Measurements from ENCODE around the gene P2RX6. TPM values are rescaled to one million over a fixed set of nuclear protein-coding genes. Genes with fewer than 3 reads are reported as not detected.

P2RX6 gene
- polyA plus RNA-seq, 1 of the 3 experiments (the other 2 are of a cell fraction): 7.1 TPM

- Histone ChIP-seq H3K4me1 (ENCODE audit: control insufficient read depth in 1 of 2, insufficient read depth in 2 of 2, low read depth in 1 of 2, low read length in 1 of 2) (no peaks in the 10 kb centered on the region), H3K36me3 (replicated peaks in 1 of 2; ENCODE audit: control insufficient read depth in 1 of 2, insufficient read depth in 2 of 2, low read length in 1 of 2) (peaks cover 11 to 60% of the 10 kb centered on the region in 2 experiments), H3K27ac (ENCODE audit: low read depth in 2 of 2, low read length in 1 of 2) (no peak overlapping the region), H3K9me3 (no peaks in the 10 kb centered on the region), H3K4me3 (ENCODE audit: low read depth in 2 of 2, low read length in 1 of 2) (no peak overlapping the region), H3K79me2 (ENCODE audit: insufficient read depth) (no peaks in the 10 kb centered on the region), H3K27me3 (ENCODE audit: insufficient read depth) (no peaks in the 10 kb centered on the region), H3K4me2 (no peak overlapping the region), H2AFZ (ENCODE audit: low read depth) (no peak overlapping the region), H3K9ac (no peak overlapping the region), H3K9me2 (no peaks in the 10 kb centered on the region), H4K20me1 (ENCODE audit: insufficient read depth) (no peaks in the 10 kb centered on the region), H3F3A (replicated peaks; ENCODE audit: insufficient read depth) (no peaks in the 10 kb centered on the region)
- 96% methylated on average over 12 of the region's 24 CpGs for WGBS (ENCODE audit: low lambda C conversion rate)
- ChIA-PET POLR2A (interaction anchor here (1.1 to 2.6 kb wide), 2 partner anchors 8 to 105 kb away, joined by 3 to 18 read pairs; no protein-coding TSS in a partner anchor), CTCF (interaction anchor here (0.6 to 1.3 kb wide), 2 partner anchors 9 to 110 kb away, joined by 3 to 7 read pairs; partner anchors contain the start of gene LZTR1)
- no peak for DNase-seq
- TF ChIP-seq RAD21 (IDR thresholded peaks at IDR 0.05; ENCODE audit: low read length) (no peak), USF1 (IDR thresholded peaks at IDR 0.05; ENCODE audit: borderline replicate concordance, low read depth) (no peak), YY1 (IDR thresholded peaks at IDR 0.05; ENCODE audit: low read depth) (no peak), TEAD4 (IDR thresholded peaks at IDR 0.05; ENCODE audit: borderline replicate concordance, insufficient read depth) (no peak), ELF1 (IDR thresholded peaks at IDR 0.05) (no peak), JUND (IDR thresholded peaks at IDR 0.05) (no peak), FOXM1 (IDR thresholded peaks at IDR 0.05; ENCODE audit: low read depth) (no peak), GATA2 (CRISPR knock-in tag; IDR thresholded peaks at IDR 0.05) (no peak), RCOR1 (IDR thresholded peaks at IDR 0.05; ENCODE audit: low read length) (no peak), RFX5 (IDR thresholded peaks at IDR 0.05; ENCODE audit: low read length) (no peak), RXRA (IDR thresholded peaks at IDR 0.05; ENCODE audit: borderline replicate concordance, low read depth) (no peak), ZBTB33 (IDR thresholded peaks at IDR 0.05; ENCODE audit: borderline replicate concordance, low read depth) (no peak), NRF1 (IDR thresholded peaks at IDR 0.05; ENCODE audit: low read depth, low read length) (no peak), GABPA (IDR thresholded peaks at IDR 0.05; ENCODE audit: low read depth) (no peak)
Measured at GRCh38 chr22:20991252-20992055, 23.5 kb upstream of the P2RX6 start.

- no peak overlapping the region for H3K9ac ChIP-seq
- no peaks in the 10 kb centered on the region for H3K79me2 ChIP-seq (ENCODE audit: insufficient read depth)
- H2AFZ ChIP-seq (ENCODE audit: low read depth): no peak overlapping the region
- no peaks in the 10 kb centered on the region for H3K9me3 ChIP-seq
- H3K4me1 ChIP-seq (ENCODE audit: control insufficient read depth in 1 of 2, insufficient read depth in 2 of 2, low read depth in 1 of 2, low read length in 1 of 2): no peaks in the 10 kb centered on the region
- no peaks in the 10 kb centered on the region for H3F3A ChIP-seq (replicated peaks; ENCODE audit: insufficient read depth)
- 0% methylated on average over 1 of the region's 7 CpGs for WGBS (ENCODE audit: low lambda C conversion rate)
- H3K9me2 ChIP-seq: no peaks in the 10 kb centered on the region
- ChIA-PET CTCF (interaction anchor here (0.6 to 1.3 kb wide), 2 partner anchors 10 to 110 kb away, joined by 3 to 7 read pairs; partner anchors contain the start of gene LZTR1), POLR2A (no interaction called here)
- H4K20me1 ChIP-seq (ENCODE audit: insufficient read depth): no peaks in the 10 kb centered on the region
- no peak overlapping the region for H3K4me2 ChIP-seq
- H3K27me3 ChIP-seq (ENCODE audit: insufficient read depth): no peaks in the 10 kb centered on the region
- DNase-seq: no peak
- H3K36me3 ChIP-seq (replicated peaks in 1 of 2; ENCODE audit: control insufficient read depth in 1 of 2, insufficient read depth in 2 of 2, low read length in 1 of 2): peaks cover 8 to 60% of the 10 kb centered on the region in 2 experiments
- H3K27ac ChIP-seq (ENCODE audit: low read depth in 2 of 2, low read length in 1 of 2): no peak overlapping the region
- H3K4me3 ChIP-seq (ENCODE audit: low read depth in 2 of 2, low read length in 1 of 2): no peak overlapping the region
- TF ChIP-seq TAF1 (IDR thresholded peaks at IDR 0.05; ENCODE audit: borderline replicate concordance, low read depth, low read length): no peak
- TF ChIP-seq CHD2 (IDR thresholded peaks at IDR 0.05; ENCODE audit: low read length, partially characterized antibody): no peak
- no peak for TF ChIP-seq CTCF (IDR thresholded peaks at IDR 0.05)
- no peak for TF ChIP-seq FOXJ3 (CRISPR knock-in tag; IDR thresholded peaks at IDR 0.05)
- no peak for TF ChIP-seq FOXM1 (IDR thresholded peaks at IDR 0.05; ENCODE audit: low read depth)
- TF ChIP-seq USF1 (IDR thresholded peaks at IDR 0.05; ENCODE audit: borderline replicate concordance, low read depth): no peak
- no peak for TF ChIP-seq GATA2 (CRISPR knock-in tag; IDR thresholded peaks at IDR 0.05)
- no peak for TF ChIP-seq RAD21 (IDR thresholded peaks at IDR 0.05; ENCODE audit: low read length)
- TF ChIP-seq SIN3A (IDR thresholded peaks at IDR 0.05; ENCODE audit: borderline replicate concordance, low read depth, low read length): no peak
- no peak for TF ChIP-seq MEF2A (IDR thresholded peaks at IDR 0.05; ENCODE audit: borderline replicate concordance, low read depth)
- no peak for TF ChIP-seq PBX3 (IDR thresholded peaks at IDR 0.05)
- no peak for TF ChIP-seq RCOR1 (IDR thresholded peaks at IDR 0.05; ENCODE audit: low read length)
Measured at GRCh38 chr22:20992056-20992442, 22.9 kb upstream of the P2RX6 start.

Data from SK-N-SH (cell line).